Measurements from ENCODE around the gene ALB. TPM values are rescaled to one million over a fixed set of nuclear protein-coding genes. Genes with fewer than 3 reads are reported as not detected.

Gene ALB
- total RNA-seq, 1 donor from 2014 or later = 0.09 TPM

DNA sequence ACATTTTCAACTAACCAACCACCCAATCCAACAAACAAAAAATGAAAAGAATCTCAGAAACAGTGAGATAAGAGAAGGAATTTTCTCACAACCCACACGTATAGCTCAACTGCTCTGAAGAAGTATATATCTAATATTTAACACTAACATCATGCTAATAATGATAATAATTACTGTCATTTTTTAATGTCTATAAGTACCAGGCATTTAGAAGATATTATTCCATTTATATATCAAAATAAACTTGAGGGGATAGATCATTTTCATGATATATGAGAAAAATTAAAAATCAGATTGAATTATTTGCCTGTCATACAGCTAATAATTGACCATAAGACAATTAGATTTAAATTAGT is 27.7 kb downstream of the ALB start:
- no peak overlapping the region for H3K4me2 ChIP-seq
- H3K4me1 Mint-ChIP-seq = no peaks in the 10 kb centered on the region
- no peak overlapping the region for H3K27ac Mint-ChIP-seq
- H4K20me1 ChIP-seq (ENCODE audit: low read depth) = no peaks in the 10 kb centered on the region
- H2AFZ ChIP-seq (replicated peaks) = no peak overlapping the region
- H3K4me3 ChIP-seq = no peak overlapping the region
- H3K9me3 Mint-ChIP-seq = no peaks in the 10 kb centered on the region
- no peaks in the 10 kb centered on the region for H3K27me3 ChIP-seq
- no peaks in the 10 kb centered on the region for H3K36me3 ChIP-seq
- no peak overlapping the region for H3K27ac ChIP-seq
- no peaks in the 10 kb centered on the region for H3F3A ChIP-seq (ENCODE audit: low read depth)
- no peak for DNase-seq (ENCODE audit: low spot score)
- H3K4me3 Mint-ChIP-seq = no peak overlapping the region
- no peaks in the 10 kb centered on the region for H3K4me1 ChIP-seq
- no peaks in the 10 kb centered on the region for H3K36me3 Mint-ChIP-seq
- TF ChIP-seq EZH2phosphoT487 (IDR thresholded peaks at IDR 0.05) = no peak
- no peak for TF ChIP-seq EZH2 (IDR thresholded peaks at IDR 0.05)
- TF ChIP-seq, protein P1, sequence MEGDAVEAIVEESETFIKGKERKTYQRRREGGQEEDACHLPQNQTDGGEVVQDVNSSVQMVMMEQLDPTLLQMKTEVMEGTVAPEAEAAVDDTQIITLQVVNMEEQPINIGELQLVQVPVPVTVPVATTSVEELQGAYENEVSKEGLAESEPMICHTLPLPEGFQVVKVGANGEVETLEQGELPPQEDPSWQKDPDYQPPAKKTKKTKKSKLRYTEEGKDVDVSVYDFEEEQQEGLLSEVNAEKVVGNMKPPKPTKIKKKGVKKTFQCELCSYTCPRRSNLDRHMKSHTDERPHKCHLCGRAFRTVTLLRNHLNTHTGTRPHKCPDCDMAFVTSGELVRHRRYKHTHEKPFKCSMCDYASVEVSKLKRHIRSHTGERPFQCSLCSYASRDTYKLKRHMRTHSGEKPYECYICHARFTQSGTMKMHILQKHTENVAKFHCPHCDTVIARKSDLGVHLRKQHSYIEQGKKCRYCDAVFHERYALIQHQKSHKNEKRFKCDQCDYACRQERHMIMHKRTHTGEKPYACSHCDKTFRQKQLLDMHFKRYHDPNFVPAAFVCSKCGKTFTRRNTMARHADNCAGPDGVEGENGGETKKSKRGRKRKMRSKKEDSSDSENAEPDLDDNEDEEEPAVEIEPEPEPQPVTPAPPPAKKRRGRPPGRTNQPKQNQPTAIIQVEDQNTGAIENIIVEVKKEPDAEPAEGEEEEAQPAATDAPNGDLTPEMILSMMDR (IDR thresholded peaks at IDR 0.05) = no peak
- H3K27me3 Mint-ChIP-seq (ENCODE audit: insufficient read depth, low read depth) = no peaks in the 10 kb centered on the region
- no peaks in the 10 kb centered on the region for H3K79me2 ChIP-seq (ENCODE audit: low read depth)
- H3K9me3 ChIP-seq (ENCODE audit: low read depth) = no peaks in the 10 kb centered on the region
- no peak overlapping the region for H3K9ac ChIP-seq

DNA sequence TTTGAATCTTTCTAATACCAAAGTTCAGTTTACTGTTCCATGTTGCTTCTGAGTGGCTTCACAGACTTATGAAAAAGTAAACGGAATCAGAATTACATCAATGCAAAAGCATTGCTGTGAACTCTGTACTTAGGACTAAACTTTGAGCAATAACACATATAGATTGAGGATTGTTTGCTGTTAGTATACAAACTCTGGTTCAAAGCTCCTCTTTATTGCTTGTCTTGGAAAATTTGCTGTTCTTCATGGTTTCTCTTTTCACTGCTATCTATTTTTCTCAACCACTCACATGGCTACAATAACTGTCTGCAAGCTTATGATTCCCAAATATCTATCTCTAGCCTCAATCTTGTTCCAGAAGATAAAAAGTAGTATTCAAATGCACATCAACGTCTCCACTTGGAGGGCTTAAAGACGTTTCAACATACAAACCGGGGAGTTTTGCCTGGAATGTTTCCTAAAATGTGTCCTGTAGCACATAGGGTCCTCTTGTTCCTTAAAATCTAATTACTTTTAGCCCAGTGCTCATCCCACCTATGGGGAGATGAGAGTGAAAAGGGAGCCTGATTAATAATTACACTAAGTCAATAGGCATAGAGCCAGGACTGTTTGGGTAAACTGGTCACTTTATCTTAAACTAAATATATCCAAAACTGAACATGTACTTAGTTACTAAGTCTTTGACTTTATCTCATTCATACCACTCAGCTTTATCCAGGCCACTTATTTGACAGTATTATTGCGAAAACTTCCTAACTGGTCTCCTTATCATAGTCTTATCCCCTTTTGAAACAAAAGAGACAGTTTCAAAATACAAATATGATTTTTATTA is 28.3 kb downstream of the ALB start:
- Histone ChIP-seq H3K9me3 (ENCODE audit: low read depth) (no peaks in the 10 kb centered on the region), H2AFZ (replicated peaks) (no peak overlapping the region), H3K4me3 (no peak overlapping the region), H3K27me3 (no peaks in the 10 kb centered on the region), H3K27ac (no peak overlapping the region), H3K36me3 (no peaks in the 10 kb centered on the region), H3K4me2 (no peak overlapping the region), H4K20me1 (ENCODE audit: low read depth) (no peaks in the 10 kb centered on the region), H3K79me2 (ENCODE audit: low read depth) (no peaks in the 10 kb centered on the region), H3F3A (ENCODE audit: low read depth) (no peaks in the 10 kb centered on the region), H3K4me1 (no peaks in the 10 kb centered on the region), H3K9ac (no peak overlapping the region)
- no peaks in the 10 kb centered on the region for H3K36me3 Mint-ChIP-seq
- no peaks in the 10 kb centered on the region for H3K4me1 Mint-ChIP-seq
- H3K9me3 Mint-ChIP-seq = no peaks in the 10 kb centered on the region
- DNase-seq (ENCODE audit: low spot score) = no peak
- no peak overlapping the region for H3K4me3 Mint-ChIP-seq
- H3K27ac Mint-ChIP-seq = no peak overlapping the region
- no peaks in the 10 kb centered on the region for H3K27me3 Mint-ChIP-seq (ENCODE audit: insufficient read depth, low read depth)
- TF ChIP-seq, protein P1 (IDR thresholded peaks at IDR 0.05) = no peak
- TF ChIP-seq EZH2 (IDR thresholded peaks at IDR 0.05) (no peak), EZH2phosphoT487 (IDR thresholded peaks at IDR 0.05) (no peak)

DNA sequence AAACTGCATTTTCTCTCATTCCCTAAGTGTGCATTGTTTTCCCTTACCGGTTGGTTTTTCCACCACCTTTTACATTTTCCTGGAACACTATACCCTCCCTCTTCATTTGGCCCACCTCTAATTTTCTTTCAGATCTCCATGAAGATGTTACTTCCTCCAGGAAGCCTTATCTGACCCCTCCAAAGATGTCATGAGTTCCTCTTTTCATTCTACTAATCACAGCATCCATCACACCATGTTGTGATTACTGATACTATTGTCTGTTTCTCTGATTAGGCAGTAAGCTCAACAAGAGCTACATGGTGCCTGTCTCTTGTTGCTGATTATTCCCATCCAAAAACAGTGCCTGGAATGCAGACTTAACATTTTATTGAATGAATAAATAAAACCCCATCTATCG is 29.1 kb downstream of the ALB start:
- Histone ChIP-seq H3K9ac (no peak overlapping the region), H3F3A (ENCODE audit: low read depth) (no peaks in the 10 kb centered on the region), H3K36me3 (no peaks in the 10 kb centered on the region), H2AFZ (replicated peaks) (no peak overlapping the region), H3K4me1 (no peaks in the 10 kb centered on the region), H3K79me2 (ENCODE audit: low read depth) (no peaks in the 10 kb centered on the region), H3K9me3 (ENCODE audit: low read depth) (no peaks in the 10 kb centered on the region), H3K4me3 (no peak overlapping the region), H4K20me1 (ENCODE audit: low read depth) (no peaks in the 10 kb centered on the region), H3K27ac (no peak overlapping the region), H3K4me2 (no peak overlapping the region), H3K27me3 (no peaks in the 10 kb centered on the region)
- H3K4me1 Mint-ChIP-seq = no peaks in the 10 kb centered on the region
- TF ChIP-seq, protein P1 (IDR thresholded peaks at IDR 0.05) = no peak
- TF ChIP-seq EZH2phosphoT487 (IDR thresholded peaks at IDR 0.05) (no peak), EZH2 (IDR thresholded peaks at IDR 0.05) (no peak)
- no peak for DNase-seq (ENCODE audit: low spot score)
- no peaks in the 10 kb centered on the region for H3K27me3 Mint-ChIP-seq (ENCODE audit: insufficient read depth, low read depth)
- H3K36me3 Mint-ChIP-seq = no peaks in the 10 kb centered on the region
- H3K27ac Mint-ChIP-seq = no peak overlapping the region
- H3K4me3 Mint-ChIP-seq = no peak overlapping the region
- H3K9me3 Mint-ChIP-seq = no peaks in the 10 kb centered on the region

Measured in neural progenitor cell (in vitro differentiated cells).